Astrocyte of the cerebellum (primary cell): ENCODE data around the gene USP43.

Source experiments
- DNase-seq: peaks from one replicate; pipeline ENCODE4 v3.0.0-alpha.2; 2011; ENCODE audit warnings: low read depth
- H3K4me3 ChIP-seq: 2 replicates; pipeline ENCODE4 v1.5.1; 2011; ENCODE audit warnings: mild to moderate bottlenecking, low read depth, low read length, moderate library complexity
- in situ Hi-C: cut with HindIII; loops from 2 replicates; pipeline ENCODE4 v1.10.0; 2017; ENCODE audit warnings: low sequenced_read_pairs
- TF ChIP-seq, protein P1 (sequence below): IDR thresholded peaks from 2 replicates; pipeline ENCODE4 v1.5.1; 2012; ENCODE audit warnings: low read length, low read depth, moderate library complexity, mild to moderate bottlenecking; ENCODE audit errors: missing control alignments

USP43 gene

GRCh38 chr17:9702914-9703780 lies 57.8 kb downstream of the USP43 start:
- H3K4me3 ChIP-seq = no peak overlapping the region
- no peak for DNase-seq
- in situ Hi-C loops = no loop called here
- TF ChIP-seq, protein P1, sequence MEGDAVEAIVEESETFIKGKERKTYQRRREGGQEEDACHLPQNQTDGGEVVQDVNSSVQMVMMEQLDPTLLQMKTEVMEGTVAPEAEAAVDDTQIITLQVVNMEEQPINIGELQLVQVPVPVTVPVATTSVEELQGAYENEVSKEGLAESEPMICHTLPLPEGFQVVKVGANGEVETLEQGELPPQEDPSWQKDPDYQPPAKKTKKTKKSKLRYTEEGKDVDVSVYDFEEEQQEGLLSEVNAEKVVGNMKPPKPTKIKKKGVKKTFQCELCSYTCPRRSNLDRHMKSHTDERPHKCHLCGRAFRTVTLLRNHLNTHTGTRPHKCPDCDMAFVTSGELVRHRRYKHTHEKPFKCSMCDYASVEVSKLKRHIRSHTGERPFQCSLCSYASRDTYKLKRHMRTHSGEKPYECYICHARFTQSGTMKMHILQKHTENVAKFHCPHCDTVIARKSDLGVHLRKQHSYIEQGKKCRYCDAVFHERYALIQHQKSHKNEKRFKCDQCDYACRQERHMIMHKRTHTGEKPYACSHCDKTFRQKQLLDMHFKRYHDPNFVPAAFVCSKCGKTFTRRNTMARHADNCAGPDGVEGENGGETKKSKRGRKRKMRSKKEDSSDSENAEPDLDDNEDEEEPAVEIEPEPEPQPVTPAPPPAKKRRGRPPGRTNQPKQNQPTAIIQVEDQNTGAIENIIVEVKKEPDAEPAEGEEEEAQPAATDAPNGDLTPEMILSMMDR = no peak

- no peak for DNase-seq
- TF ChIP-seq, protein P1 = no peak
- H3K4me3 ChIP-seq = no peak overlapping the region
- in situ Hi-C loops = no loop called here
Measured at GRCh38 chr17:9703781-9704082, 58.4 kb downstream of the USP43 start.

- H3K4me3 ChIP-seq = no peak overlapping the region
- in situ Hi-C loops = no loop called here
- DNase-seq = no peak
- TF ChIP-seq, protein P1 = no peak
Measured at GRCh38 chr17:9705745-9706144, 60.4 kb downstream of the USP43 start.

- no peak overlapping the region for H3K4me3 ChIP-seq
- TF ChIP-seq, protein P1 = no peak
- DNase-seq = no peak
- in situ Hi-C loops = no loop called here
Measured at GRCh38 chr17:9707948-9708347, 62.6 kb downstream of the USP43 start.

- TF ChIP-seq, protein P1 = no peak
- H3K4me3 ChIP-seq = no peak overlapping the region
- in situ Hi-C loops = no loop called here
- no peak for DNase-seq
Measured at GRCh38 chr17:9714801-9715200, 69.5 kb downstream of the USP43 start.

DNA sequence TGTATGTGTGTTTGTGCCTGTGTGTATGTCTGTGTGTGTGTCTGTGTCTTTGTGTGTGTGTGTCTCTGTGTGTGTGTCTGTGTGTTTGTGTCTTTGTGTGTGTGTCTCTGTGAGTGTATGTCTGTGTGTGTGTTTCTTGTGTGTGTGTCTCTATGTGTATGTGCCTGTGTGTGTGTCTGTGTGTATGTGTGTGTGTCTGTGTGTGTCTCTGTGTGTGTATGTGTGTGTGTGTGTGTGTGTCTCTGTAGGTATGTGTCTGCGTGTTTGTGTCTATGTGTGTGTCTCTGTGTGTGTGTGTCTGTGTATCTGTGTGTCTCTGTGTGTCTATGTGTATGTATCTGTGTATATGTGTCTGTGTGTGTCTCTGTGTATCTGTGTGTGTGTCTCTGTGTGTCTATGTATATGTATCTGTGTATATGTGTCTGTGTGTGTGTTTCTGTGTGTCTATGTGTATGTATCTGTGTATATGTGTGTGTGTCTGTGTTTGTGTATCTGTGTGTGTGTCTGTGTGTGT lies 70.2 kb downstream of the USP43 start:
- in situ Hi-C loops = no loop called here
- no peak for DNase-seq
- TF ChIP-seq, protein P1 = no peak
- H3K4me3 ChIP-seq = no peak overlapping the region
